K562 (cell line): Measurements from ENCODE around the gene DYRK1B. TPM values are rescaled to one million over a fixed set of nuclear protein-coding genes. Genes with fewer than 3 reads are reported as not detected.

ENCODE experiments used
- ESRRB ChIP-seq: fragments of 250-450 bp; sonication (Bioruptor Pico); IDR thresholded peaks from 2 replicates; pipeline ENCODE4 v1.5.0; 2020; ENCODE audit warnings: mild to moderate bottlenecking, moderate library complexity, borderline replicate concordance
- HDAC1 ChIP-seq, 2 experiments: fragments of 450-650 bp; IDR thresholded peaks; 2 replicates each; pipeline ENCODE4 v1.6.1; 2016 to 2017; ENCODE audit warnings: inconsistent platforms in 1 of 2, mild to moderate bottlenecking in 1 of 2, moderate library complexity in 1 of 2
- HMG20B ChIP-seq: fragments of 250-450 bp; sonication (Bioruptor Pico); IDR thresholded peaks from 2 replicates; pipeline ENCODE4 v1.5.0; 2021; ENCODE audit warnings: mild to moderate bottlenecking
- HNRNPLL ChIP-seq: fragments of 200-400 bp; formaldehyde crosslinking; IDR thresholded peaks from 2 replicates; pipeline ENCODE4 v1.6.1; 2017; ENCODE audit warnings: low read length, low read depth, mild to moderate bottlenecking; ENCODE audit not compliant: poor library complexity, severe bottlenecking
- KLF13 ChIP-seq: fragments of 450-650 bp; IDR thresholded peaks from 2 replicates; pipeline ENCODE4 v1.6.1; 2016; ENCODE audit warnings: missing genetic modification characterization, low read depth, mild to moderate bottlenecking, missing compliant biosample characterization, moderate library complexity, borderline replicate concordance
- MAFK ChIP-seq: IDR thresholded peaks from 2 replicates; pipeline ENCODE4 v1.6.1; 2011; ENCODE audit warnings: low read length, improper control_type of control experiment
- MEF2D ChIP-seq: conservative IDR thresholded peaks from 2 replicates; pipeline ENCODE4 v1.6.1; 2016; ENCODE audit warnings: low read depth, missing genetic modification characterization, missing compliant biosample characterization
- NEUROD1 ChIP-seq: fragments of 150-350 bp; IDR thresholded peaks from 2 replicates; pipeline ENCODE4 v1.6.1; 2014; ENCODE audit warnings: borderline replicate concordance, low read length, low read depth; ENCODE audit not compliant: partially characterized antibody
- PRPF4 ChIP-seq: fragments of 200-400 bp; formaldehyde crosslinking; IDR thresholded peaks from one replicate; pipeline ENCODE4 v1.6.1; 2017; ENCODE audit warnings: low read length, low read depth, mild to moderate bottlenecking; ENCODE audit not compliant: insufficient read depth, poor library complexity, severe bottlenecking
- RCOR1 ChIP-seq, 2 experiments: IDR thresholded peaks; 2 replicates each; pipeline ENCODE4 v1.6.1; 2012; ENCODE audit warnings: low read depth in 2 of 2, low read length in 2 of 2, borderline replicate concordance in 1 of 2, improper control_type of control experiment in 1 of 2
- RHOXF2B ChIP-seq: fragments of 250-450 bp; sonication (Bioruptor Pico); conservative IDR thresholded peaks from 2 replicates; pipeline ENCODE4 v1.5.1; 2021
- SAFB ChIP-seq: fragments of 200-400 bp; formaldehyde crosslinking; IDR thresholded peaks from 2 replicates; pipeline ENCODE4 v1.6.1; 2017; ENCODE audit warnings: low read depth, low read length, borderline replicate concordance
- SETDB1 ChIP-seq: IDR thresholded peaks from one replicate; pipeline ENCODE4 v1.6.1; 2012; ENCODE audit warnings: low read length, control low read depth, inconsistent platforms
- SIN3A ChIP-seq, 2 experiments: fragments of 150-350 bp in 1 of 2; IDR thresholded peaks; 2 replicates each; pipeline ENCODE4 v1.6.1; 2011 to 2016; ENCODE audit warnings: borderline replicate concordance in 2 of 2, low read depth in 2 of 2, low read length in 2 of 2, mild to moderate bottlenecking in 2 of 2, moderate library complexity in 2 of 2; ENCODE audit not compliant: control insufficient read depth in 1 of 2
- SMAD4 ChIP-seq: fragments of 250-450 bp; sonication (Bioruptor Pico); conservative IDR thresholded peaks from 2 replicates; pipeline ENCODE4 v1.8.0; 2021; ENCODE audit warnings: inconsistent platforms, mild to moderate bottlenecking, moderate library complexity
- SNIP1 ChIP-seq: fragments of 450-650 bp; IDR thresholded peaks from 2 replicates; pipeline ENCODE4 v1.7.1; 2017; ENCODE audit warnings: low read depth, mild to moderate bottlenecking
- SP2 ChIP-seq: IDR thresholded peaks from 2 replicates; pipeline ENCODE4 v1.6.1; 2011; ENCODE audit warnings: mild to moderate bottlenecking, low read depth, low read length, moderate library complexity; ENCODE audit not compliant: poor library complexity, severe bottlenecking; ENCODE audit errors: extremely low read depth
- U2AF2 ChIP-seq: fragments of 200-400 bp; formaldehyde crosslinking; optimal IDR thresholded peaks from 2 replicates; pipeline ENCODE3; 2017; ENCODE audit warnings: low read depth, mild to moderate bottlenecking, low read length
- ZFP36 ChIP-seq: fragments of 150-350 bp; IDR thresholded peaks from 2 replicates; pipeline ENCODE4 v1.6.1; 2018; ENCODE audit warnings: low read length, low read depth; ENCODE audit not compliant: partially characterized antibody
- ZFX ChIP-seq: sonication (generic); formaldehyde crosslinking; IDR thresholded peaks from 2 replicates; pipeline ENCODE4 v1.8.0; 2022; ENCODE audit warnings: mild to moderate bottlenecking, missing genetic modification reagents, moderate library complexity
- ZNF695 ChIP-seq: fragments of 450-650 bp; formaldehyde crosslinking; IDR thresholded peaks from 2 replicates; pipeline ENCODE4 v1.4.0; 2020; ENCODE audit warnings: mild to moderate bottlenecking, moderate library complexity
- ZNF764 ChIP-seq: fragments of 250-450 bp; sonication (Bioruptor Pico); IDR thresholded peaks from 2 replicates; pipeline ENCODE4 v1.4.0; 2020; ENCODE audit warnings: low read depth, mild to moderate bottlenecking, moderate library complexity
- polyA plus RNA-seq, 8 experiments: library from polyadenylated mRNA; depleted of rRNA in 4 of 8; stranded (reverse) in 5 of 8; unstranded in 3 of 8; fragments of >200 nt; fragmentation: Nextera tagmentation in 2 of 8; fragmentation: Illumina TruSeq in 1 of 8; extraction: Ambion mirVana in 2 of 8; extraction: Trizol in 1 of 8; gene quantifications; 2 replicates each; pipeline versions ENCODE4 v1.2.1 to v1.2.3, GENCODE V29; 2011 to 2014; ENCODE audit warnings: inconsistent platforms in 1 of 8, missing spikeins in 1 of 8
- total RNA-seq, 7 experiments: library from RNA; depleted of rRNA in 6 of 7; stranded (reverse); fragments of >200 nt in 6 of 7; fragmentation: Illumina TruSeq in 2 of 7; extraction: Trizol in 2 of 7; gene quantifications; 2 replicates each; pipeline versions ENCODE4 v1.2.1 to v1.2.3, GENCODE V29; 2011 to 2021; ENCODE audit warnings: low replicate concordance in 1 of 7
- TF ChIP-seq, protein P1 (sequence below), 2 experiments: fragments of 450-650 bp in 1 of 2; sonication (generic) in 1 of 2; formaldehyde crosslinking; conservative IDR thresholded peaks; 2 replicates each; pipeline versions ENCODE4 v1.4.0 to v1.8.1; 2020 to 2022; ENCODE audit warnings: mild to moderate bottlenecking in 1 of 2, missing genetic modification reagents in 1 of 2
- TF ChIP-seq, protein P2 (sequence below), 2 experiments: fragments of 450-650 bp in 1 of 2; sonication (generic) in 1 of 2; formaldehyde crosslinking in 1 of 2; IDR thresholded peaks in 1 of 2; conservative IDR thresholded peaks in 1 of 2; 2 replicates each; pipeline versions ENCODE4 v1.6.1 to v1.8.1; 2016 to 2023; ENCODE audit warnings: mild to moderate bottlenecking in 2 of 2, moderate library complexity in 2 of 2, inconsistent platforms in 1 of 2, missing genetic modification reagents in 1 of 2
- TF ChIP-seq, protein P3 (sequence below): sonication (generic); formaldehyde crosslinking; IDR thresholded peaks from 2 replicates; pipeline ENCODE4 v1.8.1; 2023; ENCODE audit warnings: mild to moderate bottlenecking, missing genetic modification reagents

DYRK1B gene
- total and polyA plus RNA-seq, 9 of the 15 experiments (the other 6 are each of a cell fraction or from before 2014, with no cell fraction given), result 0.91 to 5.2 (median 1.5) TPM; not detected in 2

DNA sequence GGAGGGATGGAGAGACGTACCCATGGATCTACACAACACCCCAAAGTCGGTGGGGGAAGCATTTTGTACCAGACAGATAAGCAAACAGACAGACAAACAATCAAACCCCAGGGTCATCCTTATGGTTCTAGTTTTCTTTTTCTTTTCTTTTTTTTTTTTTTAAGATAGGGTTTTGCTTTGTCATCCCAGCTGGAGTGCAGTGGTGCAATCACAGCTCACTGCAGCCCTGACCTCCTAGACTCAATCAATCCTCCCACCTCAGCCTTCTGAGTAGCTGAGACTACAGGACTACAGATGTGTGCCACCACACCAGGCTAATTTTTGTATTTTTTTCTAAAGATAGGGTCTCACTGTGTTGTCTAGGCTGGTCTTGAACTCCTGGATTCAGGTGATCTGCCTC, 30.2 kb upstream of the DYRK1B start (continued):
- TF ChIP-seq, protein P1, sequence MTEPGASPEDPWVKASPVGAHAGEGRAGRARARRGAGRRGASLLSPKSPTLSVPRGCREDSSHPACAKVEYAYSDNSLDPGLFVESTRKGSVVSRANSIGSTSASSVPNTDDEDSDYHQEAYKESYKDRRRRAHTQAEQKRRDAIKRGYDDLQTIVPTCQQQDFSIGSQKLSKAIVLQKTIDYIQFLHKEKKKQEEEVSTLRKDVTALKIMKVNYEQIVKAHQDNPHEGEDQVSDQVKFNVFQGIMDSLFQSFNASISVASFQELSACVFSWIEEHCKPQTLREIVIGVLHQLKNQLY (CRISPR knock-in tag; conservative IDR thresholded peaks at IDR 0.05), result no peak
- TF ChIP-seq, protein P2, sequence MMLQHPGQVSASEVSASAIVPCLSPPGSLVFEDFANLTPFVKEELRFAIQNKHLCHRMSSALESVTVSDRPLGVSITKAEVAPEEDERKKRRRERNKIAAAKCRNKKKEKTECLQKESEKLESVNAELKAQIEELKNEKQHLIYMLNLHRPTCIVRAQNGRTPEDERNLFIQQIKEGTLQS (IDR thresholded peaks at IDR 0.05), result 0 out of 2 replicates have a peak, but pooled peaks have one; percentile 21
- TF ChIP-seq, protein P2 (CRISPR knock-in tag; conservative IDR thresholded peaks at IDR 0.05), result no peak
- no peak for TF ChIP-seq SP2
- no peak for TF ChIP-seq SNIP1
- 0 out of 2 replicates have a peak, but pooled peaks have one; percentile 30 for TF ChIP-seq SMAD4
- TF ChIP-seq HDAC1 (IDR thresholded peaks at IDR 0.05), result peak in 1 of 2 experiments; percentile 71; a peak in 2 of 4 replicates
- TF ChIP-seq RHOXF2B, result no peak
- TF ChIP-seq SETDB1, result no peak
- peak in 1 of 2 experiments; percentile 90; a peak in 2 of 4 replicates for TF ChIP-seq RCOR1 (IDR thresholded peaks at IDR 0.05; ENCODE audit: borderline replicate concordance in 1 of 2, low read depth in 2 of 2, low read length in 2 of 2)
- TF ChIP-seq SIN3A (IDR thresholded peaks at IDR 0.05; ENCODE audit: borderline replicate concordance in 2 of 2, control insufficient read depth in 1 of 2, low read depth in 2 of 2, low read length in 2 of 2), result no peak
- no peak for TF ChIP-seq KLF13 (tag)
- TF ChIP-seq, protein P3, sequence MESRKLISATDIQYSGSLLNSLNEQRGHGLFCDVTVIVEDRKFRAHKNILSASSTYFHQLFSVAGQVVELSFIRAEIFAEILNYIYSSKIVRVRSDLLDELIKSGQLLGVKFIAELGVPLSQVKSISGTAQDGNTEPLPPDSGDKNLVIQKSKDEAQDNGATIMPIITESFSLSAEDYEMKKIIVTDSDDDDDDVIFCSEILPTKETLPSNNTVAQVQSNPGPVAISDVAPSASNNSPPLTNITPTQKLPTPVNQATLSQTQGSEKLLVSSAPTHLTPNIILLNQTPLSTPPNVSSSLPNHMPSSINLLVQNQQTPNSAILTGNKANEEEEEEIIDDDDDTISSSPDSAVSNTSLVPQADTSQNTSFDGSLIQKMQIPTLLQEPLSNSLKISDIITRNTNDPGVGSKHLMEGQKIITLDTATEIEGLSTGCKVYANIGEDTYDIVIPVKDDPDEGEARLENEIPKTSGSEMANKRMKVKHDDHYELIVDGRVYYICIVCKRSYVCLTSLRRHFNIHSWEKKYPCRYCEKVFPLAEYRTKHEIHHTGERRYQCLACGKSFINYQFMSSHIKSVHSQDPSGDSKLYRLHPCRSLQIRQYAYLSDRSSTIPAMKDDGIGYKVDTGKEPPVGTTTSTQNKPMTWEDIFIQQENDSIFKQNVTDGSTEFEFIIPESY, result no peak
- no peak for TF ChIP-seq U2AF2
- TF ChIP-seq ZNF764 (CRISPR knock-in tag), result no peak
- TF ChIP-seq ZNF695, result no peak
- TF ChIP-seq ESRRB (CRISPR knock-in tag), result no peak
- no peak for TF ChIP-seq HNRNPLL
- no peak for TF ChIP-seq NEUROD1
- TF ChIP-seq ZFX (CRISPR knock-in tag), result no peak
- TF ChIP-seq MAFK, result peak; percentile 32; the same call in 1 of the 2 replicates
- TF ChIP-seq SAFB, result no peak
- TF ChIP-seq MEF2D (tag), result no peak
- TF ChIP-seq PRPF4, result no peak
- TF ChIP-seq ZFP36, result no peak
- TF ChIP-seq HMG20B, result no peak
